Mesenchymal stem cell (in vitro differentiated cells and primary cell): Measurements from ENCODE around the gene POLR2E.

Source experiments
- DNase-seq: peaks from one replicate; pipeline ENCODE4 v3.0.0-alpha.2; 2013
- H2AFZ ChIP-seq: one replicate; pipeline ENCODE4 v1.6.1; 2013; ENCODE audit warnings: low read depth, mild to moderate bottlenecking, control low read depth, inconsistent platforms, low read length, moderate library complexity
- H2AK5ac ChIP-seq: 2 replicates; pipeline ENCODE4 v1.6.1; 2013; ENCODE audit warnings: low read length, moderate library complexity, mild to moderate bottlenecking, inconsistent platforms; ENCODE audit not compliant: severe bottlenecking
- H2BK120ac ChIP-seq: one replicate; pipeline ENCODE4 v1.6.1; 2013; ENCODE audit warnings: low read depth, mild to moderate bottlenecking, inconsistent platforms, low read length, moderate library complexity
- H2BK12ac ChIP-seq, 2 experiments: one replicate each; pipeline ENCODE4 v1.6.1; 2013; ENCODE audit warnings: inconsistent platforms in 2 of 2, low read length in 2 of 2, mild to moderate bottlenecking in 2 of 2, moderate library complexity in 2 of 2, control low read depth in 1 of 2
- H2BK15ac ChIP-seq: one replicate; pipeline ENCODE4 v1.6.1; 2013; ENCODE audit warnings: mild to moderate bottlenecking, low read depth, inconsistent platforms; ENCODE audit not compliant: poor library complexity, severe bottlenecking
- H2BK5ac ChIP-seq: 2 replicates; pipeline ENCODE4 v1.6.1; 2013; ENCODE audit warnings: low read depth, mild to moderate bottlenecking, low read length, control low read depth, inconsistent platforms; ENCODE audit not compliant: poor library complexity, severe bottlenecking
- H3K14ac ChIP-seq, 2 experiments: one replicate each; pipeline ENCODE4 v1.6.1; 2013; ENCODE audit warnings: inconsistent platforms in 2 of 2, low read length in 2 of 2, control low read depth in 1 of 2, mild to moderate bottlenecking in 1 of 2, moderate library complexity in 1 of 2
- H3K18ac ChIP-seq, 2 experiments: one replicate each; pipeline ENCODE4 v1.6.1; 2013; ENCODE audit warnings: inconsistent platforms in 2 of 2, low read length in 2 of 2, control low read depth in 1 of 2, low read depth in 1 of 2, mild to moderate bottlenecking in 1 of 2
- H3K23ac ChIP-seq, 2 experiments: one replicate each; pipeline ENCODE4 v1.6.1; 2013; ENCODE audit warnings: inconsistent platforms in 2 of 2, low read length in 2 of 2, mild to moderate bottlenecking in 2 of 2, moderate library complexity in 2 of 2, control low read depth in 1 of 2
- H3K27ac ChIP-seq: 2 replicates; pipeline ENCODE4 v1.5.1; 2013; ENCODE audit warnings: mild to moderate bottlenecking, moderate library complexity, low read length, control low read depth, inconsistent platforms; ENCODE audit not compliant: poor library complexity, severe bottlenecking
- H3K27me3 ChIP-seq, 2 experiments: 2 replicates each; pipeline versions ENCODE4 v1.6.1 to v1.7.0; 2013; ENCODE audit warnings: low read length in 2 of 2, mild to moderate bottlenecking in 2 of 2, moderate library complexity in 2 of 2, control low read depth in 1 of 2, inconsistent platforms in 1 of 2; ENCODE audit not compliant: control insufficient read depth in 1 of 2, insufficient read depth in 1 of 2
- H3K36me3 ChIP-seq, 2 experiments: 2 replicates each; pipeline versions ENCODE4 v1.6.1 to v1.7.0; 2013; ENCODE audit warnings: low read length in 2 of 2, control low read depth in 1 of 2, inconsistent platforms in 1 of 2, low read depth in 1 of 2, mild to moderate bottlenecking in 1 of 2; ENCODE audit not compliant: insufficient read depth in 2 of 2, control insufficient read depth in 1 of 2
- H3K4ac ChIP-seq, 2 experiments: one replicate each; pipeline ENCODE4 v1.6.1; 2013; ENCODE audit warnings: inconsistent platforms in 2 of 2, low read length in 2 of 2, mild to moderate bottlenecking in 2 of 2, moderate library complexity in 2 of 2, control low read depth in 1 of 2, low read depth in 1 of 2
- H3K4me1 ChIP-seq: 2 replicates; pipeline ENCODE4 v1.6.1; 2013; ENCODE audit warnings: low read depth, low read length, control low read depth; ENCODE audit not compliant: control insufficient read depth, insufficient read depth
- H3K4me2 ChIP-seq: 2 replicates; pipeline ENCODE4 v1.6.1; 2013; ENCODE audit warnings: low read length, mild to moderate bottlenecking, inconsistent platforms; ENCODE audit not compliant: poor library complexity, severe bottlenecking
- H3K4me3 ChIP-seq, 2 experiments: 2 replicates each; pipeline versions ENCODE4 v1.5.1 to v1.7.0; 2013; ENCODE audit warnings: low read length in 2 of 2, mild to moderate bottlenecking in 2 of 2, control low read depth in 1 of 2, low read depth in 1 of 2; ENCODE audit not compliant: insufficient read depth in 1 of 2
- H3K79me1 ChIP-seq: replicated peaks from 2 replicates; pipeline ENCODE4 v1.6.1; 2013; ENCODE audit warnings: mild to moderate bottlenecking, control low read depth, low read length, inconsistent platforms; ENCODE audit not compliant: poor library complexity, severe bottlenecking
- H3K9ac ChIP-seq: 2 replicates; pipeline ENCODE4 v1.7.0; 2013; ENCODE audit warnings: mild to moderate bottlenecking, low read length, moderate library complexity
- H3K9me3 ChIP-seq: 2 replicates; pipeline ENCODE4 v1.7.0; 2013; ENCODE audit warnings: mild to moderate bottlenecking, low read length; ENCODE audit not compliant: control insufficient read depth
- H4K8ac ChIP-seq: one replicate; pipeline ENCODE4 v1.6.1; 2013; ENCODE audit warnings: inconsistent platforms, mild to moderate bottlenecking, low read length, moderate library complexity
- H4K91ac ChIP-seq: one replicate; pipeline ENCODE4 v1.6.1; 2013; ENCODE audit warnings: mild to moderate bottlenecking, low read length, inconsistent platforms
- WGBS: methylation state at CpG from one replicate; pipeline ENCODE4 v1.1.7; 2013; ENCODE audit warnings: mixed read lengths; 5-methylcytosine and 5-hydroxymethylcytosine counted together

POLR2E gene

GRCh38 chr19:1055028-1055425, 40.1 kb downstream of the POLR2E start:
- Histone ChIP-seq H3K14ac (no peak overlapping the region), H2BK12ac (no peak overlapping the region), H2AFZ (no peak overlapping the region), H3K79me1 (no peaks in the 10 kb centered on the region), H3K23ac (no peak overlapping the region), H3K4ac (no peak overlapping the region), H3K9me3 (peaks cover 36% of the 10 kb centered on the region), H3K9ac (no peak overlapping the region), H3K4me1 (no peaks in the 10 kb centered on the region), H3K36me3 (peaks cover 13 to 64% of the 10 kb centered on the region in 2 experiments), H2BK15ac (no peak overlapping the region), H3K18ac (no peak overlapping the region), H2BK5ac (no peak overlapping the region), H2AK5ac (no peak overlapping the region), H4K91ac (no peak overlapping the region), H3K4me2 (no peak overlapping the region), H3K27me3 (no peaks in the 10 kb centered on the region), H4K8ac (no peak overlapping the region), H3K27ac (no peak overlapping the region), H2BK120ac (no peak overlapping the region), H3K4me3 (peak overlapping the region in 1 of 2 experiments; percentile 11)
- 98% methylated on average over 14 of the region's 14 CpGs for WGBS
- DNase-seq: no peak

GRCh38 chr19:1054102-1055027, 40.8 kb downstream of the POLR2E start:
- Histone ChIP-seq H3K9ac (no peak overlapping the region), H2AFZ (no peak overlapping the region), H3K23ac (no peak overlapping the region), H3K14ac (no peak overlapping the region), H3K9me3 (peaks cover 33% of the 10 kb centered on the region), H2BK12ac (no peak overlapping the region), H3K79me1 (no peaks in the 10 kb centered on the region), H3K27ac (no peak overlapping the region), H4K8ac (no peak overlapping the region), H3K18ac (no peak overlapping the region), H3K4me3 (no peak overlapping the region), H2AK5ac (no peak overlapping the region), H3K4me1 (no peaks in the 10 kb centered on the region), H4K91ac (peak overlapping the region; percentile 1), H3K27me3 (no peaks in the 10 kb centered on the region), H2BK120ac (no peak overlapping the region), H2BK5ac (no peak overlapping the region), H3K4me2 (no peak overlapping the region), H2BK15ac (no peak overlapping the region), H3K36me3 (peaks cover 13 to 64% of the 10 kb centered on the region in 2 experiments), H3K4ac (no peak overlapping the region)
- no peak for DNase-seq
- 94% methylated on average over 21 of the region's 28 CpGs for WGBS

GRCh38 chr19:1053176-1054101, 41.7 kb downstream of the POLR2E start:
- Histone ChIP-seq H3K27me3 (no peaks in the 10 kb centered on the region), H3K14ac (no peak overlapping the region), H2BK120ac (no peak overlapping the region), H3K9ac (no peak overlapping the region), H3K4ac (no peak overlapping the region), H3K4me3 (no peak overlapping the region), H3K4me2 (no peak overlapping the region), H2AFZ (no peak overlapping the region), H3K23ac (no peak overlapping the region), H3K18ac (no peak overlapping the region), H2BK5ac (no peak overlapping the region), H4K91ac (no peak overlapping the region), H2BK15ac (no peak overlapping the region), H3K36me3 (peaks cover 13 to 62% of the 10 kb centered on the region in 2 experiments), H3K79me1 (no peaks in the 10 kb centered on the region), H4K8ac (no peak overlapping the region), H2AK5ac (no peak overlapping the region), H2BK12ac (no peak overlapping the region), H3K27ac (no peak overlapping the region), H3K9me3 (peaks cover 27% of the 10 kb centered on the region), H3K4me1 (no peaks in the 10 kb centered on the region)
- DNase-seq: no peak
- WGBS: 91% methylated on average over 31 of the region's 31 CpGs
